ENCODE data around the gene CABP2. TPM values are rescaled to one million over a fixed set of nuclear protein-coding genes. Genes with fewer than 3 reads are reported as not detected.

Gene CABP2
- total and polyA plus RNA-seq, 10 of the 15 experiments (the other 5 are each of a cell fraction or from before 2014, with no cell fraction given) = not detected

- TF ChIP-seq, protein P1, sequence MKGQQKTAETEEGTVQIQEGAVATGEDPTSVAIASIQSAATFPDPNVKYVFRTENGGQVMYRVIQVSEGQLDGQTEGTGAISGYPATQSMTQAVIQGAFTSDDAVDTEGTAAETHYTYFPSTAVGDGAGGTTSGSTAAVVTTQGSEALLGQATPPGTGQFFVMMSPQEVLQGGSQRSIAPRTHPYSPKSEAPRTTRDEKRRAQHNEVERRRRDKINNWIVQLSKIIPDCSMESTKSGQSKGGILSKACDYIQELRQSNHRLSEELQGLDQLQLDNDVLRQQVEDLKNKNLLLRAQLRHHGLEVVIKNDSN (IDR thresholded peaks at IDR 0.05; ENCODE audit: borderline replicate concordance, extremely low read length, insufficient read depth, low read depth, low read length) = peak; percentile 22
- TF ChIP-seq ZBTB40 (IDR thresholded peaks at IDR 0.05; ENCODE audit: borderline replicate concordance) = peak; percentile 45; the same call in 1 of the 2 replicates
- 0 out of 4 replicates have a peak, but pooled peaks of 1 of the 2 experiments have one; percentile 57 for TF ChIP-seq SRF (IDR thresholded peaks at IDR 0.05; ENCODE audit: low read depth in 2 of 2, low read length in 2 of 2)
- peak; percentile 44 for TF ChIP-seq NR2C1 (IDR thresholded peaks at IDR 0.05)
- no peak for TF ChIP-seq PAX5 (IDR thresholded peaks at IDR 0.05; ENCODE audit: borderline replicate concordance, low read depth, low read length)
- 0 out of 2 replicates have a peak, but pooled peaks have one; percentile 45 for TF ChIP-seq BACH1 (IDR thresholded peaks at IDR 0.05; ENCODE audit: borderline replicate concordance)
- TF ChIP-seq YBX1 (IDR thresholded peaks at IDR 0.05) = no peak
- TF ChIP-seq, protein P2, sequence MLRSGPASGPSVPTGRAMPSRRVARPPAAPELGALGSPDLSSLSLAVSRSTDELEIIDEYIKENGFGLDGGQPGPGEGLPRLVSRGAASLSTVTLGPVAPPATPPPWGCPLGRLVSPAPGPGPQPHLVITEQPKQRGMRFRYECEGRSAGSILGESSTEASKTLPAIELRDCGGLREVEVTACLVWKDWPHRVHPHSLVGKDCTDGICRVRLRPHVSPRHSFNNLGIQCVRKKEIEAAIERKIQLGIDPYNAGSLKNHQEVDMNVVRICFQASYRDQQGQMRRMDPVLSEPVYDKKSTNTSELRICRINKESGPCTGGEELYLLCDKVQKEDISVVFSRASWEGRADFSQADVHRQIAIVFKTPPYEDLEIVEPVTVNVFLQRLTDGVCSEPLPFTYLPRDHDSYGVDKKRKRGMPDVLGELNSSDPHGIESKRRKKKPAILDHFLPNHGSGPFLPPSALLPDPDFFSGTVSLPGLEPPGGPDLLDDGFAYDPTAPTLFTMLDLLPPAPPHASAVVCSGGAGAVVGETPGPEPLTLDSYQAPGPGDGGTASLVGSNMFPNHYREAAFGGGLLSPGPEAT (IDR thresholded peaks at IDR 0.05; ENCODE audit: low read depth) = peak; percentile 71; the same call in 1 of the 2 replicates
- TF ChIP-seq ATF7 (IDR thresholded peaks at IDR 0.05; ENCODE audit: low read depth) = peak; percentile 72
- TF ChIP-seq SKIL (IDR thresholded peaks at IDR 0.05; ENCODE audit: low read depth, poor library complexity, severe bottlenecking) = no peak
- TF ChIP-seq IKZF1 (conservative IDR thresholded peaks at IDR 0.05) = peak; percentile 78
- no peak for TF ChIP-seq JUNB (IDR thresholded peaks at IDR 0.05)
- TF ChIP-seq NR2F1 (conservative IDR thresholded peaks at IDR 0.05) = 0 out of 2 replicates have a peak, but pooled peaks have one; percentile 48
- no peak for TF ChIP-seq ZZZ3 (IDR thresholded peaks at IDR 0.05; ENCODE audit: control insufficient read depth, insufficient read length, low read depth)
- TF ChIP-seq ASH2L (IDR thresholded peaks at IDR 0.05; ENCODE audit: borderline replicate concordance, low read depth) = peak; percentile 86; the same call in 1 of the 2 replicates
- no peak for TF ChIP-seq IRF3 (IDR thresholded peaks at IDR 0.05)
- TF ChIP-seq STAT1 (conservative IDR thresholded peaks at IDR 0.05) = no peak
- peak; percentile 98 for TF ChIP-seq CREB1 (IDR thresholded peaks at IDR 0.05; ENCODE audit: low read depth)
- TF ChIP-seq SIX5 (IDR thresholded peaks at IDR 0.05; ENCODE audit: low read depth, low read length, severe bottlenecking) = peak; percentile 11
- TF ChIP-seq NRF1 (conservative IDR thresholded peaks at IDR 0.05; ENCODE audit: low read depth, low read length) = peak; percentile 86
These were observed 14.6 kb downstream of the CABP2 start (continued) for GRCh38 chr11:67508486-67509121.
